Trophoblast cell (in vitro differentiated cells and primary cell): ENCODE results near the gene ADTRP.

ENCODE experiments used
- DNase-seq, 2 donors: peaks; one replicate each; pipeline ENCODE4 v3.0.0-alpha.2; 2016
- H2AFZ ChIP-seq: 2 replicates; pipeline ENCODE4 v1.6.1; 2013; ENCODE audit warnings: low read length, moderate library complexity, mild to moderate bottlenecking; ENCODE audit not compliant: insufficient read depth, poor library complexity
- H2AK5ac ChIP-seq: 2 replicates; pipeline ENCODE4 v1.6.1; 2013; ENCODE audit warnings: mild to moderate bottlenecking, low read length
- H2BK120ac ChIP-seq: 2 replicates; pipeline ENCODE4 v1.6.1; 2013; ENCODE audit warnings: low read length, mild to moderate bottlenecking, moderate library complexity; ENCODE audit not compliant: insufficient read depth, poor library complexity
- H2BK12ac ChIP-seq: 2 replicates; pipeline ENCODE4 v1.6.1; 2013; ENCODE audit warnings: mild to moderate bottlenecking, low read length, moderate library complexity
- H2BK5ac ChIP-seq: 2 replicates; pipeline ENCODE4 v1.6.1; 2013; ENCODE audit warnings: low read length, low read depth, moderate library complexity, mild to moderate bottlenecking; ENCODE audit not compliant: poor library complexity
- H3K14ac ChIP-seq: 2 replicates; pipeline ENCODE4 v1.6.1; 2013; ENCODE audit warnings: mild to moderate bottlenecking, low read length
- H3K18ac ChIP-seq: 2 replicates; pipeline ENCODE4 v1.6.1; 2013; ENCODE audit warnings: mild to moderate bottlenecking, low read length
- H3K23ac ChIP-seq: 2 replicates; pipeline ENCODE4 v1.6.1; 2013; ENCODE audit warnings: low read length
- H3K27ac ChIP-seq: 2 replicates; pipeline ENCODE4 v1.5.1; 2013; ENCODE audit warnings: low read depth, mild to moderate bottlenecking, inconsistent platforms, low read length, moderate library complexity
- H3K27me3 ChIP-seq: 2 replicates; pipeline ENCODE4 v1.6.1; 2013; ENCODE audit warnings: inconsistent platforms, mild to moderate bottlenecking, low read length, moderate library complexity; ENCODE audit not compliant: insufficient read depth
- H3K36me3 ChIP-seq, 2 experiments: 1 replicate in 1 of 2; 2 replicates in 1 of 2; pipeline ENCODE4 v1.6.1; 2013; ENCODE audit warnings: low read length in 2 of 2, mild to moderate bottlenecking in 2 of 2, moderate library complexity in 1 of 2; ENCODE audit not compliant: insufficient read depth in 2 of 2, control insufficient read depth in 1 of 2
- H3K4ac ChIP-seq: 2 replicates; pipeline ENCODE4 v1.6.1; 2013; ENCODE audit warnings: low read depth, mild to moderate bottlenecking, low read length, moderate library complexity
- H3K4me1 ChIP-seq, 2 experiments: 1 replicate in 1 of 2; 2 replicates in 1 of 2; pipeline ENCODE4 v1.6.1; 2013; ENCODE audit warnings: low read length in 2 of 2, mild to moderate bottlenecking in 2 of 2, moderate library complexity in 1 of 2; ENCODE audit not compliant: insufficient read depth in 2 of 2, control insufficient read depth in 1 of 2
- H3K4me2 ChIP-seq: 2 replicates; pipeline ENCODE4 v1.6.1; 2013; ENCODE audit warnings: inconsistent platforms, mild to moderate bottlenecking, low read length, moderate library complexity
- H3K4me3 ChIP-seq: 2 replicates; pipeline ENCODE4 v1.5.1; 2013; ENCODE audit warnings: mild to moderate bottlenecking, low read depth, low read length, inconsistent platforms
- H3K79me1 ChIP-seq: one replicate; pipeline ENCODE4 v1.6.1; 2013; ENCODE audit warnings: low read length
- H3K79me2 ChIP-seq: 2 replicates; pipeline ENCODE4 v1.6.1; 2013; ENCODE audit warnings: low read length, mild to moderate bottlenecking; ENCODE audit not compliant: control insufficient read depth, insufficient read depth, poor library complexity
- H3K9ac ChIP-seq: 2 replicates; pipeline ENCODE4 v1.6.1; 2013; ENCODE audit warnings: mild to moderate bottlenecking, low read length
- H3K9me3 ChIP-seq: 2 replicates; pipeline ENCODE4 v1.6.1; 2013; ENCODE audit warnings: low read depth, mild to moderate bottlenecking, control low read depth, inconsistent platforms, low read length; ENCODE audit not compliant: insufficient read depth
- H4K12ac ChIP-seq: 2 replicates; pipeline ENCODE4 v1.6.1; 2013; ENCODE audit warnings: low read depth, mild to moderate bottlenecking, low read length, moderate library complexity
- H4K8ac ChIP-seq: 2 replicates; pipeline ENCODE4 v1.6.1; 2013; ENCODE audit warnings: low read depth, mild to moderate bottlenecking, low read length, moderate library complexity
- H4K91ac ChIP-seq: one replicate; pipeline ENCODE4 v1.6.1; 2013; ENCODE audit warnings: low read depth, mild to moderate bottlenecking, low read length, moderate library complexity
- WGBS: extraction: QIAGEN DNeasy Blood & Tissue Kit; methylation state at CpG from one replicate; pipeline ENCODE4 v1.1.7; 2013; ENCODE audit warnings: missing lambda C conversion rate; ENCODE audit not compliant: insufficient read length, insufficient coverage; ENCODE audit errors: extremely low coverage; 5-methylcytosine and 5-hydroxymethylcytosine counted together

Gene ADTRP

GRCh38 chr6:11756292-11756691, 22.3 kb downstream of the ADTRP start:
- Histone ChIP-seq H3K18ac (no peak overlapping the region), H3K23ac (no peak overlapping the region), H3K4ac (no peak overlapping the region), H3K4me2 (no peak overlapping the region), H2AK5ac (no peak overlapping the region), H3K14ac (no peak overlapping the region), H2BK12ac (no peak overlapping the region), H3K4me1 (no peaks in the 10 kb centered on the region), H2BK120ac (no peak overlapping the region), H3K79me2 (no peaks in the 10 kb centered on the region), H3K79me1 (no peaks in the 10 kb centered on the region), H3K9ac (no peak overlapping the region), H2BK5ac (no peak overlapping the region), H3K27ac (no peak overlapping the region), H2AFZ (no peak overlapping the region), H3K27me3 (no peaks in the 10 kb centered on the region), H3K9me3 (peaks cover 2% of the 10 kb centered on the region), H4K12ac (no peak overlapping the region), H4K91ac (no peak overlapping the region), H3K4me3 (no peak overlapping the region), H3K36me3 (no peaks in the 10 kb centered on the region), H4K8ac (no peak overlapping the region)
- WGBS = no CpG with 5 or more reads among the region's 2 CpGs
- no peak for DNase-seq

DNA sequence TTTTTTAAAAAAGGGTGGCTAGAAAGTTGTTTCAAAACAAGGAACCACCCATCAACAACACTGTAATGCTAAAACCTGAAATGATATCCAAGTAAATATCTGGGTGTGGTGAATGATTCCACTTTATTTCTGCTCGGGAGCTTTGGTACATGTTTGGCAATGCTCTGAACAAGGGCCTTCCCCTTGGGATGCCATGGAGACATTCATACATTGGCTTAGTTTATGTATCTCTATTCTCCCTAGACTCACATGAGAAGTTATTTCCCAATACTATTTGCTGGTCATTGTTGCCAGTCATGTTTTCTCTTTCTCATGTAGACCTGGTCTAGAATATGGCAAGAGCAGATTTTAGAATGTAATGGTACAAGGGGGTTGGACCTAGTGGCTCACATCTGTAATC, 22.9 kb downstream of the ADTRP start:
- Histone ChIP-seq H3K9ac (no peak overlapping the region), H3K36me3 (no peaks in the 10 kb centered on the region), H4K8ac (no peak overlapping the region), H3K4me1 (no peaks in the 10 kb centered on the region), H3K4me3 (no peak overlapping the region), H2BK5ac (no peak overlapping the region), H3K79me1 (no peaks in the 10 kb centered on the region), H3K23ac (no peak overlapping the region), H2BK12ac (no peak overlapping the region), H3K9me3 (peaks cover 2% of the 10 kb centered on the region), H4K12ac (no peak overlapping the region), H3K27me3 (no peaks in the 10 kb centered on the region), H2AK5ac (no peak overlapping the region), H4K91ac (no peak overlapping the region), H2BK120ac (no peak overlapping the region), H3K4ac (no peak overlapping the region), H3K4me2 (no peak overlapping the region), H3K79me2 (no peaks in the 10 kb centered on the region), H3K27ac (no peak overlapping the region), H2AFZ (no peak overlapping the region), H3K18ac (no peak overlapping the region), H3K14ac (no peak overlapping the region)
- no CpG with 5 or more reads among the region's 1 CpG for WGBS
- no peak for DNase-seq

DNA sequence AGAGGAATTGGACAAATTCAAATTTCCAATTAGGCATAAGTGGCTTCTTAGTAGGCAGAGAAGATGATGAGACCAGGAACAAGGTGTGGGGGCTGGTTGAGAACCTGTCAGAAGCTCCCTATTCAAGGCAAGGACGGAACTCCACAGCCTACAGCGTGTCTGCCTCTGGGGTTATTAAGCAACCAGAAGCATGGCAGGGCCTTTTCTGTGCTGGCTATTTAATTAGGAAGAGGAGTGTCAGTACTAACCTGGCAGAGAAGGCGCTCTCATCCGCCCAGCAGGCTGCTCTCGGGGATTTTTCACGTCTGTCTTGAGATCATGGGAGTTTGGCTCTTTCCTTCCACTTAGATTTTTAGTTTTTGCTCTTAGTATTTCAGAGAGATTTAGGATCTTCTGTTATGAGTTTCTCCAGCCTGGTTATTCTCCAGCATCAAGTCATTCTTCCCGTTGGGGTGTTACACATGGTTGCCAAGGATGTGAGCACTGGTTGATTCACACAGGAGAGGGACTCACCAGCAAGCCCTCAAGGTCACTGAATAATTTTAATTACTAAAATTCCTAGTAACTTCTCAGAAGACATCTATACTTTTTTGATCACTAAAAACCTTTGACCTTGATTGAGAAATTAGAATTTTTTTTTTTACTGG, 23.9 kb downstream of the ADTRP start:
- Histone ChIP-seq H3K4ac (no peak overlapping the region), H2AFZ (no peak overlapping the region), H3K9ac (no peak overlapping the region), H3K4me1 (no peaks in the 10 kb centered on the region), H4K91ac (no peak overlapping the region), H3K79me2 (no peaks in the 10 kb centered on the region), H3K27ac (no peak overlapping the region), H3K14ac (no peak overlapping the region), H3K27me3 (no peaks in the 10 kb centered on the region), H3K4me2 (no peak overlapping the region), H4K12ac (no peak overlapping the region), H2BK120ac (no peak overlapping the region), H2BK5ac (no peak overlapping the region), H3K18ac (no peak overlapping the region), H3K36me3 (no peaks in the 10 kb centered on the region), H3K4me3 (no peak overlapping the region), H2BK12ac (no peak overlapping the region), H3K79me1 (no peaks in the 10 kb centered on the region), H3K23ac (no peak overlapping the region), H3K9me3 (peaks cover 2% of the 10 kb centered on the region), H4K8ac (no peak overlapping the region), H2AK5ac (no peak overlapping the region)
- DNase-seq = no peak
- WGBS = no CpG with 5 or more reads among the region's 7 CpGs

GRCh38 chr6:11753798-11754197, 24.8 kb downstream of the ADTRP start:
- H3K9ac ChIP-seq = no peak overlapping the region
- H3K79me2 ChIP-seq = no peaks in the 10 kb centered on the region
- H3K9me3 ChIP-seq = peaks cover 2% of the 10 kb centered on the region
- no peak overlapping the region for H2AK5ac ChIP-seq
- no peak overlapping the region for H3K23ac ChIP-seq
- no peak overlapping the region for H3K27ac ChIP-seq
- no peak overlapping the region for H3K4me2 ChIP-seq
- no peaks in the 10 kb centered on the region for H3K79me1 ChIP-seq
- H2BK5ac ChIP-seq = no peak overlapping the region
- H3K4me3 ChIP-seq = no peak overlapping the region
- no CpG with 5 or more reads among the region's 4 CpGs for WGBS
- DNase-seq = no peak
- no peak overlapping the region for H2BK120ac ChIP-seq
- H4K8ac ChIP-seq = no peak overlapping the region
- H3K18ac ChIP-seq = no peak overlapping the region
- no peak overlapping the region for H2BK12ac ChIP-seq
- H3K36me3 ChIP-seq = no peaks in the 10 kb centered on the region
- no peak overlapping the region for H2AFZ ChIP-seq
- no peaks in the 10 kb centered on the region for H3K27me3 ChIP-seq
- no peak overlapping the region for H4K91ac ChIP-seq
- no peak overlapping the region for H3K4ac ChIP-seq
- H3K14ac ChIP-seq = no peak overlapping the region
- no peaks in the 10 kb centered on the region for H3K4me1 ChIP-seq
- no peak overlapping the region for H4K12ac ChIP-seq
